PC-9 (cell line): ENCODE data around the gene MMP15. TPM values are rescaled to one million over a fixed set of nuclear protein-coding genes. Genes with fewer than 3 reads are reported as not detected.

ENCODE experiments used
- BruUV-seq: library from RNA; stranded (reverse); fragments of 400-500 nt; replicated peaks from 2 replicates; lab custom pipeline; 2021; lab: Mats Ljungman, UMichigan
- CTCF ChIA-PET: fragments of 300-600 bp; sonication (Branson Sonifier 250); formaldehyde crosslinking; loops from one replicate; lab custom pipeline; 2022; ENCODE audit warnings: antibody characterized with exemption; lab: Charles Lee
- POLR2A ChIA-PET: fragments of 300-600 bp; sonication (Branson Sonifier 250); formaldehyde crosslinking; loops from one replicate; lab custom pipeline; 2022; ENCODE audit warnings: antibody characterized with exemption; ENCODE audit not compliant: unreplicated experiment; lab: Charles Lee
- DNase-seq, 2 experiments: peaks; one replicate each; pipeline versions ENCODE4 v3.0.0 to v3.0.0-alpha.2; 2015 to 2022; ENCODE audit warnings: mixed read lengths in 1 of 2
- H2AFZ ChIP-seq: fragments of 200-600 bp; sonication (generic); 2 replicates; pipeline ENCODE4 v1.8.1; 2017; ENCODE audit warnings: antibody characterized with exemption
- H3F3A ChIP-seq: fragments of 200-600 bp; sonication (generic); 2 replicates; pipeline ENCODE4 v1.8.1; 2017; ENCODE audit warnings: antibody characterized with exemption, mild to moderate bottlenecking, low read depth; ENCODE audit not compliant: insufficient read depth
- H3K27ac ChIP-seq: fragments of 200-600 bp; sonication (generic); 2 replicates; pipeline ENCODE4 v1.6.1; 2016; ENCODE audit warnings: mixed run types
- H3K27me3 ChIP-seq: fragments of 200-600 bp; sonication (generic); 2 replicates; pipeline ENCODE4 v1.6.1; 2016; ENCODE audit warnings: low read depth, mixed run types; ENCODE audit not compliant: insufficient read depth
- H3K36me3 ChIP-seq: fragments of 200-600 bp; sonication (generic); 2 replicates; pipeline ENCODE4 v1.6.1; 2016; ENCODE audit warnings: low read depth, mixed run types
- H3K4me1 ChIP-seq: fragments of 200-600 bp; sonication (generic); replicated peaks from 2 replicates; pipeline ENCODE4 v1.6.1; 2016; ENCODE audit warnings: mixed run types; ENCODE audit not compliant: insufficient read depth
- H3K4me2 ChIP-seq: fragments of 200-600 bp; sonication (generic); 2 replicates; pipeline ENCODE4 v1.6.1; 2017; ENCODE audit warnings: mixed run types
- H3K4me3 ChIP-seq: fragments of 200-600 bp; sonication (generic); 2 replicates; pipeline ENCODE4 v1.6.1; 2016; ENCODE audit warnings: mixed run types
- H3K79me2 ChIP-seq: fragments of 200-600 bp; sonication (generic); 2 replicates; pipeline ENCODE4 v1.6.1; 2017; ENCODE audit warnings: low read depth, mixed run types
- H3K9me2 ChIP-seq: fragments of 200-600 bp; sonication (generic); 2 replicates; pipeline ENCODE4 v1.8.1; 2017; ENCODE audit warnings: mild to moderate bottlenecking; ENCODE audit not compliant: insufficient read depth
- H3K9me3 ChIP-seq: fragments of 200-600 bp; sonication (generic); 2 replicates; pipeline ENCODE4 v1.8.1; 2016; ENCODE audit warnings: low read depth; ENCODE audit not compliant: insufficient read depth
- H4K20me1 ChIP-seq: fragments of 200-600 bp; sonication (generic); 2 replicates; pipeline ENCODE4 v1.8.1; 2017; ENCODE audit not compliant: insufficient read depth
- EZH2 ChIP-seq: fragments of 200-600 bp; sonication (generic); IDR thresholded peaks from 2 replicates; pipeline ENCODE4 v1.8.0; 2017; ENCODE audit warnings: antibody characterized with exemption, low read depth
- intact Hi-C: fragments of 100-400 bp; cut with micrococcal nuclease; formaldehyde crosslinking; loops from one replicate; pipeline ENCODE4 v1.10.0; 2022; ENCODE audit not compliant: unreplicated experiment
- total RNA-seq: library from RNA; stranded (reverse); gene quantifications from 2 replicates; pipeline ENCODE4 v1.2.3, GENCODE V29; 2021
- TF ChIP-seq, protein P1 (sequence below): fragments of 200-600 bp; sonication (generic); conservative IDR thresholded peaks from 2 replicates; pipeline ENCODE4 v1.6.1; 2017; ENCODE audit warnings: mixed run types, antibody characterized with exemption, mild to moderate bottlenecking, moderate library complexity

Gene MMP15
- total RNA-seq, 1 experiment from 2014 or later, result 20.1 TPM

DNA sequence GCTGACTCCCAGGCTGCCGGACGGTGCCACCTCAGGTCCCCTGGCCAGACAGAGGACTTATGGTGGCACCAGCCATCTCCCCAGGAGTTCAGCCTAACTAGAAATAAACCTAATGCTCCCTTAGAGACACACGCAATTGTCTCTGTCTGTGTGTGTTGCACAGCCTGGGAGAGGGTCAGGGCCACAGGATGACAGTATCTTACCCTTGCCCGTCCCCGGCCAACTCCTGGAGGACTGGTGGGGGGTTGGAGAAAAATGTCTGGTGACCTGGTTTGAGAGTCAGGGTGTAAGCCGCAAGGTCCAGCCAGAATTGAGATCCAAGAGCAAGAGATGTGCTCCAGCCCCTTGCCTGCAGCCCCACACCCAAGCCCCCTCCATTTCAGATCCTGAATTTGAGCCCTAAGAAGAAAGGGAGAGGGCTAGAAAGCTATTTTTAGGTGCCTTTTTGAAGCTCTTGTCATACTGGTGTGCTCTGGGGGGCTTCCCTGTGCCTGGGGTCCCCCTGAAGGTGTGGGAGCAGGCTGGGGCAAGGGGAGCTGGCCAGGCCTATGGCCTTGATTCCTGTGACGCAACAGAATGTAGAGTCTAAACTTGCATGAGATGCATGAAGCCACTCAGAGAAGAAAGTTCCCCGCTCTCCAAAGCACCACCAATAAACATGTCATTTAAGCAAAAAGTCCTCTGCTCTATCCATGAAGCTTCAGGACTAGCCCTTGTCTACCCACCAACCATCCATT lies 37.9 kb upstream of the MMP15 start:
- peaks cover 14% of the 10 kb centered on the region for H3F3A ChIP-seq
- BruUV-seq, result no TSS peak
- H4K20me1 ChIP-seq, result no peaks in the 10 kb centered on the region
- no peaks in the 10 kb centered on the region for H3K9me2 ChIP-seq
- no peaks in the 10 kb centered on the region for H3K79me2 ChIP-seq
- H3K36me3 ChIP-seq, result no peaks in the 10 kb centered on the region
- no peaks in the 10 kb centered on the region for H3K27me3 ChIP-seq
- no peaks in the 10 kb centered on the region for H3K9me3 ChIP-seq
- H3K27ac ChIP-seq, result no peak overlapping the region
- H3K4me3 ChIP-seq, result no peak overlapping the region
- no peak overlapping the region for H3K4me2 ChIP-seq
- CTCF ChIA-PET, result no interaction called here
- intact Hi-C loops, result no loop called here
- POLR2A ChIA-PET, result interaction anchor here (0.6 kb wide), 1 partner anchor 29 kb away, joined by 3 read pairs; no protein-coding TSS in a partner anchor
- H2AFZ ChIP-seq, result no peak overlapping the region
- H3K4me1 ChIP-seq, result peaks cover 19% of the 10 kb centered on the region
- no peak for TF ChIP-seq EZH2
- TF ChIP-seq, protein P1, sequence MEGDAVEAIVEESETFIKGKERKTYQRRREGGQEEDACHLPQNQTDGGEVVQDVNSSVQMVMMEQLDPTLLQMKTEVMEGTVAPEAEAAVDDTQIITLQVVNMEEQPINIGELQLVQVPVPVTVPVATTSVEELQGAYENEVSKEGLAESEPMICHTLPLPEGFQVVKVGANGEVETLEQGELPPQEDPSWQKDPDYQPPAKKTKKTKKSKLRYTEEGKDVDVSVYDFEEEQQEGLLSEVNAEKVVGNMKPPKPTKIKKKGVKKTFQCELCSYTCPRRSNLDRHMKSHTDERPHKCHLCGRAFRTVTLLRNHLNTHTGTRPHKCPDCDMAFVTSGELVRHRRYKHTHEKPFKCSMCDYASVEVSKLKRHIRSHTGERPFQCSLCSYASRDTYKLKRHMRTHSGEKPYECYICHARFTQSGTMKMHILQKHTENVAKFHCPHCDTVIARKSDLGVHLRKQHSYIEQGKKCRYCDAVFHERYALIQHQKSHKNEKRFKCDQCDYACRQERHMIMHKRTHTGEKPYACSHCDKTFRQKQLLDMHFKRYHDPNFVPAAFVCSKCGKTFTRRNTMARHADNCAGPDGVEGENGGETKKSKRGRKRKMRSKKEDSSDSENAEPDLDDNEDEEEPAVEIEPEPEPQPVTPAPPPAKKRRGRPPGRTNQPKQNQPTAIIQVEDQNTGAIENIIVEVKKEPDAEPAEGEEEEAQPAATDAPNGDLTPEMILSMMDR, result no peak
- no peak for DNase-seq

DNA sequence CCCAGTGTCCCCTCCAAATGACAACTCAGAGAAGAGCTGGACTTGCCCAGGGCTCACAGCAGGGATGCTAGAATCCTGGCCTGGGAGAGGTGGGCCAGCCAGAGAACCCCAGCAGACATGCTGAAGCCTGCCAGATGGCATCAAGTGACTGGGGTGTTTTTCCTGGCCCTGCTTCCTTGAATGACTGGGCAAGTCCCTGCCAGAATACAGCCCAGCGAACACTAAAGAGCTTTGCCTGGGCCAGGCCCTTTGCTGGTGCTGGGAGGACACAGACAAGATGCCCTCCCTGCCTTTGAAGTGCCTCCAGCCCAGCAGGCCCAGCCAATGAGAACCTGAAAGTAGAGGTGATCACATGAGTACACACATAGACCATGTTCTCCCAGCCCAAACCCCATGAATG lies 36.6 kb upstream of the MMP15 start:
- Histone ChIP-seq H3K9me2 (no peaks in the 10 kb centered on the region), H3K36me3 (no peaks in the 10 kb centered on the region; the same call in 1 of the 2 replicates), H3K9me3 (no peaks in the 10 kb centered on the region), H2AFZ (no peak overlapping the region), H3K79me2 (no peaks in the 10 kb centered on the region; the same call in 1 of the 2 replicates), H3K27me3 (no peaks in the 10 kb centered on the region), H3F3A (peaks cover 25% of the 10 kb centered on the region), H3K27ac (0 out of 2 replicates have a peak overlapping the region, but pooled peaks have one; percentile 9), H3K4me1 (peaks cover 33% of the 10 kb centered on the region), H3K4me2 (no peak overlapping the region), H3K4me3 (no peak overlapping the region), H4K20me1 (no peaks in the 10 kb centered on the region)
- peak; percentile 51 to 58 for DNase-seq
- intact Hi-C loops, result no loop called here
- no TSS peak for BruUV-seq
- no peak for TF ChIP-seq EZH2
- ChIA-PET POLR2A (interaction anchor here (0.6 kb wide), 1 partner anchor 182 kb away, joined by 3 read pairs; no protein-coding TSS in a partner anchor), CTCF (no interaction called here)

DNA sequence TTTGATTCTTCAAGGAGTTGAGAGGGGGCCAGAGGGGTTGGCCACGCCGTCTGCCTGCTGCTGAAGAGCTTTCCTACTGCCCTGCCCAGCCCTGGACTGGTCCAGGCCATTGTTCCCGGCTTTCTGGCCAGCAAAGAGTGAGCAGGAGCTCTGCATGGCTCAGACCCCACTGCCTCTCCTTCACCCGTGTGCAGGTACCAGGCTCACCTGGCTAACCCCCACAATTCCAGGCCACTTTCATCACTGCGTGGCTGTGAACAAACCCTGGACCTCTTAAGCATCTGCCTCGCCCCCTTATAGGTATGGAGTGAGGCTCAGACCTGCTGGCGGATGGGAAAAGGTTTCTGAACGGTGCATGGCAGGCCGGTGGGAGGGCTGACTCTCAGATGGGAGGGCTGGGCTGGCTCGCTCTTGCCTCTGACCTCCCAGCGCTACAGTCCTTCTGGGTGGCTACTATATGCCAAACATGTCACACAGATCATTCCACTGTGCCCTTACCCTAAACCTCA lies 33.9 kb upstream of the MMP15 start:
- Histone ChIP-seq H3K4me2 (no peak overlapping the region), H3K79me2 (peaks cover 16% of the 10 kb centered on the region), H3K27ac (peak overlapping the region; percentile 96), H2AFZ (no peak overlapping the region), H3F3A (peaks cover 33% of the 10 kb centered on the region), H4K20me1 (no peaks in the 10 kb centered on the region), H3K9me3 (no peaks in the 10 kb centered on the region), H3K36me3 (peaks cover 8% of the 10 kb centered on the region; the same call in 1 of the 2 replicates), H3K4me1 (peaks cover 53% of the 10 kb centered on the region), H3K27me3 (no peaks in the 10 kb centered on the region), H3K9me2 (no peaks in the 10 kb centered on the region), H3K4me3 (no peak overlapping the region)
- BruUV-seq, result no TSS peak
- ChIA-PET CTCF (no interaction called here), POLR2A (no interaction called here)
- intact Hi-C loops, result loop anchor here (2.0 kb wide), 1 partner anchor 33 kb away; no protein-coding TSS in a partner anchor
- TF ChIP-seq EZH2, result no peak
- TF ChIP-seq, protein P1, result no peak
- no peak for DNase-seq
